Upper lobe of left lung (tissue), 6 donors: ENCODE results near the gene NLRP6. TPM values are rescaled to one million over a fixed set of nuclear protein-coding genes. Genes with fewer than 3 reads are reported as not detected.
A peak's percentile ranks its signal among the peaks of the same experiment; 100 is the strongest.

Source experiments
- ATAC-seq, 2 donors: fragments of 200-7000 bp; cut with Tn5 transposase; one replicate each; pipeline ENCODE4 v1.9.1; 2022; ENCODE audit warnings: mild to moderate bottlenecking in 2 of 2, moderate library complexity in 2 of 2; ENCODE audit not compliant: low FRiP score in 2 of 2
- DNase-seq, 2 donors: peaks; one replicate each; pipeline ENCODE4 v3.0.0-alpha.2; 2019 to 2020
- H3K27ac ChIP-seq, 4 donors: fragments of 200-600 bp; sonication (generic); one replicate each; pipeline ENCODE4 v1.5.1; 2016 to 2019
- H3K27me3 ChIP-seq, 4 donors: fragments of 200-600 bp; sonication (generic); one replicate each; pipeline ENCODE4 v1.5.1; 2017 to 2019
- H3K36me3 ChIP-seq, 4 donors: fragments of 200-600 bp; sonication (generic); one replicate each; pipeline ENCODE4 v1.5.1; 2016 to 2019
- H3K4me1 ChIP-seq, 4 donors: fragments of 200-600 bp; sonication (generic); one replicate each; pipeline ENCODE4 v1.5.1; 2018 to 2019
- H3K4me3 ChIP-seq, 4 donors: fragments of 200-600 bp; sonication (generic); one replicate each; pipeline ENCODE4 v1.5.1; 2017 to 2019; ENCODE audit warnings: mild to moderate bottlenecking in 2 of 4, moderate library complexity in 1 of 4
- H3K9me3 ChIP-seq, 4 donors: fragments of 200-600 bp; sonication (generic); one replicate each; pipeline ENCODE4 v1.5.1; 2018 to 2019
- CTCF ChIP-seq, 6 experiments: fragments of 450-650 bp in 4 of 6; fragments of 200-600 bp in 2 of 6; sonication (generic) in 2 of 6; IDR thresholded peaks; one replicate each; pipeline ENCODE4 v1.5.1; 2016 to 2019; ENCODE audit warnings: antibody characterized with exemption in 6 of 6
- EP300 ChIP-seq, 4 donors: sonication (generic); formaldehyde crosslinking; IDR thresholded peaks; one replicate each; pipeline ENCODE4 v1.5.1; 2017; ENCODE audit warnings: antibody characterized with exemption in 4 of 4, control low read depth in 2 of 4
- POLR2A ChIP-seq, 4 donors: fragments of 450-650 bp; IDR thresholded peaks; one replicate each; pipeline ENCODE4 v1.5.1; 2016 to 2017; ENCODE audit warnings: antibody characterized with exemption in 4 of 4, mild to moderate bottlenecking in 2 of 4
- POLR2AphosphoS5 ChIP-seq, 2 donors: sonication (generic); formaldehyde crosslinking; IDR thresholded peaks; one replicate each; pipeline ENCODE4 v1.5.1; 2017; ENCODE audit warnings: antibody characterized with exemption in 2 of 2
- WGBS, 2 donors: methylation state at CpG; one replicate each; pipeline ENCODE4 v1.1.5; 2017 to 2018; 5-methylcytosine and 5-hydroxymethylcytosine counted together
- total RNA-seq, 6 donors: library from RNA; depleted of rRNA in 4 of 6; stranded (reverse); fragments of >200 nt in 4 of 6; gene quantifications; one replicate each; pipeline versions ENCODE4 v1.1.0 to v1.2.1, GENCODE V29; 2016 to 2021
- donor health status: DM: no; HTN: no; CAD: no; lungs with moderate emphysema.
- donor health status: DM: no; HTN: yes; CAD: no; lungs with severe emphysema.

The NLRP6 gene
- total RNA-seq, 6 donors from 2014 or later = 1.3 to 7.3 (median 3.1) TPM

GRCh38 chr11:250740-251299 lies 27.4 kb upstream of the NLRP6 start:
- no peaks in the 10 kb centered on the region for H3K9me3 ChIP-seq
- TF ChIP-seq CTCF (IDR thresholded peaks at IDR 0.05) (peak; percentile 39 to 69 (median 62)), POLR2AphosphoS5 (IDR thresholded peaks at IDR 0.05) (no peak), POLR2A (IDR thresholded peaks at IDR 0.05) (no peak), EP300 (IDR thresholded peaks at IDR 0.05) (no peak)
- H3K27me3 ChIP-seq = no peaks in the 10 kb centered on the region
- H3K4me1 ChIP-seq = no peaks in the 10 kb centered on the region
- WGBS, 2 donors = 76 to 83% methylated on average over 10 of the region's 10 CpGs
- ATAC-seq (peak; percentile 78 to 89), DNase-seq (peak in 1 of 2 donors; percentile 76)
- peaks cover 34 to 78% (median 73%) of the 10 kb centered on the region in 4 donors for H3K36me3 ChIP-seq
- H3K4me3 ChIP-seq = no peak overlapping the region
- H3K27ac ChIP-seq = peak overlapping the region in 1 of 4 donors; percentile 42

- no peaks in the 10 kb centered on the region for H3K4me1 ChIP-seq
- H3K27me3 ChIP-seq = no peaks in the 10 kb centered on the region
- no peak for TF ChIP-seq POLR2AphosphoS5 (IDR thresholded peaks at IDR 0.05)
- no peak for TF ChIP-seq POLR2A (IDR thresholded peaks at IDR 0.05)
- no peak for TF ChIP-seq EP300 (IDR thresholded peaks at IDR 0.05)
- DNase-seq = no peak
- ATAC-seq = no peak
- H3K27ac ChIP-seq = no peak overlapping the region
- WGBS, 2 donors = 82 to 85% methylated on average over 10 of the region's 10 CpGs
- H3K36me3 ChIP-seq = peaks cover 28 to 71% (median 66%) of the 10 kb centered on the region in 4 donors
- H3K4me3 ChIP-seq = no peak overlapping the region
- H3K9me3 ChIP-seq = no peaks in the 10 kb centered on the region
These were observed 26.7 kb upstream of the NLRP6 start for GRCh38 chr11:251550-251949.

GRCh38 chr11:252666-253065 lies 25.5 kb upstream of the NLRP6 start:
- TF ChIP-seq EP300 (IDR thresholded peaks at IDR 0.05) = no peak
- no peak for TF ChIP-seq CTCF (IDR thresholded peaks at IDR 0.05)
- no peak for TF ChIP-seq POLR2AphosphoS5 (IDR thresholded peaks at IDR 0.05)
- no peak for TF ChIP-seq POLR2A (IDR thresholded peaks at IDR 0.05)
- Histone ChIP-seq H3K27me3 (no peaks in the 10 kb centered on the region), H3K4me3 (no peak overlapping the region), H3K36me3 (peaks cover 19 to 61% (median 55%) of the 10 kb centered on the region in 4 donors), H3K27ac (no peak overlapping the region), H3K4me1 (no peaks in the 10 kb centered on the region), H3K9me3 (no peaks in the 10 kb centered on the region)
- no peak for DNase-seq
- WGBS, 2 donors = 87 to 92% methylated on average over 8 of the region's 8 CpGs
- ATAC-seq = no peak

- H3K4me3 ChIP-seq = no peak overlapping the region
- H3K27ac ChIP-seq = no peak overlapping the region
- no peaks in the 10 kb centered on the region for H3K9me3 ChIP-seq
- H3K36me3 ChIP-seq = peaks cover 19 to 54% (median 49%) of the 10 kb centered on the region in 4 donors
- DNase-seq (no peak), ATAC-seq (no peak)
- TF ChIP-seq POLR2A (IDR thresholded peaks at IDR 0.05) (no peak), CTCF (IDR thresholded peaks at IDR 0.05) (no peak), POLR2AphosphoS5 (IDR thresholded peaks at IDR 0.05) (no peak), EP300 (IDR thresholded peaks at IDR 0.05) (no peak)
- 79 to 83% methylated on average over 13 of the region's 13 CpGs for WGBS, 2 donors
- no peaks in the 10 kb centered on the region for H3K27me3 ChIP-seq
- no peaks in the 10 kb centered on the region for H3K4me1 ChIP-seq
These were observed 24.9 kb upstream of the NLRP6 start for GRCh38 chr11:253160-253885.

- H3K4me1 ChIP-seq = no peaks in the 10 kb centered on the region
- peaks cover 19 to 49% (median 43%) of the 10 kb centered on the region in 4 donors for H3K36me3 ChIP-seq
- WGBS, 2 donors = 77 to 92% methylated on average over 5 of the region's 5 CpGs
- DNase-seq (no peak), ATAC-seq (no peak)
- TF ChIP-seq CTCF (IDR thresholded peaks at IDR 0.05) (no peak), POLR2A (IDR thresholded peaks at IDR 0.05) (no peak), EP300 (IDR thresholded peaks at IDR 0.05) (no peak), POLR2AphosphoS5 (IDR thresholded peaks at IDR 0.05) (no peak)
- no peak overlapping the region for H3K27ac ChIP-seq
- H3K9me3 ChIP-seq = no peaks in the 10 kb centered on the region
- no peak overlapping the region for H3K4me3 ChIP-seq
- H3K27me3 ChIP-seq = no peaks in the 10 kb centered on the region
These were observed 24.3 kb upstream of the NLRP6 start for GRCh38 chr11:253886-254270.
